Measurements from ENCODE around the gene OAS1. TPM values are rescaled to one million over a fixed set of nuclear protein-coding genes. Genes with fewer than 3 reads are reported as not detected.

OAS1 gene
- total and polyA plus RNA-seq, 4 donors: 3.8 to 26.0 (median 22.9) TPM

- Histone ChIP-seq H3K36me3 (ENCODE audit: control insufficient read depth in 1 of 2, insufficient read depth in 2 of 2, low read length in 1 of 2) (peaks cover 0 to 4% of the 10 kb centered on the region in 2 donors), H3K9me3 (ENCODE audit: control insufficient read depth, low read length) (peaks cover 4% of the 10 kb centered on the region), H3K27me3 (ENCODE audit: control insufficient read depth in 1 of 2, insufficient read depth in 2 of 2, low read length in 1 of 2) (no peaks in the 10 kb centered on the region), H3K4me3 (ENCODE audit: low read length in 2 of 2) (no peak overlapping the region), H3K4me1 (ENCODE audit: control insufficient read depth in 1 of 2, insufficient read depth in 2 of 2, low read length in 2 of 2) (no peaks in the 10 kb centered on the region), H3K27ac (ENCODE audit: low read depth in 1 of 2, low read length in 2 of 2) (no peak overlapping the region)
- 90 to 91% methylated on average over 14 of the region's 14 CpGs for WGBS, 2 donors
- ATAC-seq (ENCODE audit: low FRiP score): no peak
- intact Hi-C loops (cut with DNase I): no loop called here
- DNase-seq: no peak
Measured at GRCh38 chr12:112963227-112963861, 56.6 kb downstream of the OAS1 start.

GRCh38 chr12:112964067-112964670 is 57.4 kb downstream of the OAS1 start:
- H3K27me3 ChIP-seq (ENCODE audit: control insufficient read depth in 1 of 2, insufficient read depth in 2 of 2, low read length in 1 of 2): no peaks in the 10 kb centered on the region
- H3K9me3 ChIP-seq (ENCODE audit: control insufficient read depth, low read length): peaks cover under 1% of the 10 kb centered on the region
- no peak for ATAC-seq (ENCODE audit: low FRiP score)
- 83 to 96% methylated on average over 6 of the region's 6 CpGs for WGBS, 2 donors
- H3K4me1 ChIP-seq (ENCODE audit: control insufficient read depth in 1 of 2, insufficient read depth in 2 of 2, low read length in 2 of 2): no peaks in the 10 kb centered on the region
- DNase-seq: no peak
- peaks cover 0 to 4% of the 10 kb centered on the region in 2 donors for H3K36me3 ChIP-seq (ENCODE audit: control insufficient read depth in 1 of 2, insufficient read depth in 2 of 2, low read length in 1 of 2)
- H3K4me3 ChIP-seq (ENCODE audit: low read length in 2 of 2): no peak overlapping the region
- intact Hi-C loops (cut with DNase I): no loop called here
- no peak overlapping the region for H3K27ac ChIP-seq (ENCODE audit: low read depth in 1 of 2, low read length in 2 of 2)

GRCh38 chr12:112964915-112965314 is 58.2 kb downstream of the OAS1 start:
- DNase-seq (no peak), ATAC-seq (ENCODE audit: low FRiP score) (no peak)
- Histone ChIP-seq H3K4me1 (ENCODE audit: control insufficient read depth in 1 of 2, insufficient read depth in 2 of 2, low read length in 2 of 2) (no peaks in the 10 kb centered on the region), H3K36me3 (ENCODE audit: control insufficient read depth in 1 of 2, insufficient read depth in 2 of 2, low read length in 1 of 2) (peaks cover 0 to 4% of the 10 kb centered on the region in 2 donors), H3K4me3 (ENCODE audit: low read length in 2 of 2) (no peak overlapping the region), H3K9me3 (ENCODE audit: control insufficient read depth, low read length) (no peaks in the 10 kb centered on the region), H3K27ac (ENCODE audit: low read depth in 1 of 2, low read length in 2 of 2) (no peak overlapping the region), H3K27me3 (ENCODE audit: control insufficient read depth in 1 of 2, insufficient read depth in 2 of 2, low read length in 1 of 2) (no peaks in the 10 kb centered on the region)
- WGBS, 2 donors: 89 to 90% methylated on average over 4 of the region's 4 CpGs
- intact Hi-C loops (cut with DNase I): no loop called here

DNA sequence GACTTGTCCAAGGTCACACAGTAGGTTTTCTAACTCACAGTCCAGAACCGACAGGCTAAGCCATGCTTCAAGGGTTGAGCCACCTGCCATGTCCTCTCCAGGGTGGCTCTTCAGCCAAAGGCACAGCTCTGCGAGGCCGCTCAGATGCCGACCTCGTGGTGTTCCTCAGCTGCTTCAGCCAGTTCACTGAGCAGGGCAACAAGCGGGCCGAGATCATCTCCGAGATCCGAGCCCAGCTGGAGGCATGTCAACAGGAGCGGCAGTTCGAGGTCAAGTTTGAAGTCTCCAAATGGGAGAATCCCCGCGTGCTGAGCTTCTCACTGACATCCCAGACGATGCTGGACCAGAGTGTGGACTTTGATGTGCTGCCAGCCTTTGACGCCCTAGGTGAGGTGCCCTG is 58.9 kb downstream of the OAS1 start:
- H3K27me3 ChIP-seq (ENCODE audit: control insufficient read depth in 1 of 2, insufficient read depth in 2 of 2, low read length in 1 of 2): no peaks in the 10 kb centered on the region
- DNase-seq: no peak
- no peak for ATAC-seq (ENCODE audit: low FRiP score)
- no peaks in the 10 kb centered on the region for H3K4me1 ChIP-seq (ENCODE audit: control insufficient read depth in 1 of 2, insufficient read depth in 2 of 2, low read length in 2 of 2)
- intact Hi-C loops (cut with DNase I): no loop called here
- H3K4me3 ChIP-seq (ENCODE audit: low read length in 2 of 2): no peak overlapping the region
- no peak overlapping the region for H3K27ac ChIP-seq (ENCODE audit: low read depth in 1 of 2, low read length in 2 of 2)
- WGBS, 2 donors: 88 to 92% methylated on average over 15 of the region's 15 CpGs
- H3K9me3 ChIP-seq (ENCODE audit: control insufficient read depth, low read length): no peaks in the 10 kb centered on the region
- H3K36me3 ChIP-seq (ENCODE audit: control insufficient read depth in 1 of 2, insufficient read depth in 2 of 2, low read length in 1 of 2): peaks cover 0 to 4% of the 10 kb centered on the region in 2 donors

DNA sequence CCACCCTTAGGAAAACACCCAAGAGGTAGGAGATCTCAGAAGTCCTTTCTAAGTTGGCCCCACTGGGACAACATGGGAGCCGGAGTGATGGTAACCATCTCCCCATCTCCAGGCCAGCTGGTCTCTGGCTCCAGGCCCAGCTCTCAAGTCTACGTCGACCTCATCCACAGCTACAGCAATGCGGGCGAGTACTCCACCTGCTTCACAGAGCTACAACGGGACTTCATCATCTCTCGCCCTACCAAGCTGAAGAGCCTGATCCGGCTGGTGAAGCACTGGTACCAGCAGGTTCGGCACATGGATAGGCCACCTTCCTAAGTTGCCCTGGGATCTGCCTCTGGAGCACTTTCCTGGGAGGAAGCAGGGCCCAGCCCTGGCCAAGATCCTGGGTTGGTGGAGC is 60.5 kb downstream of the OAS1 start:
- Histone ChIP-seq H3K4me3 (ENCODE audit: low read length in 2 of 2) (no peak overlapping the region), H3K9me3 (ENCODE audit: control insufficient read depth, low read length) (no peaks in the 10 kb centered on the region), H3K27me3 (ENCODE audit: control insufficient read depth in 1 of 2, insufficient read depth in 2 of 2, low read length in 1 of 2) (no peaks in the 10 kb centered on the region), H3K4me1 (ENCODE audit: control insufficient read depth in 1 of 2, insufficient read depth in 2 of 2, low read length in 2 of 2) (no peaks in the 10 kb centered on the region), H3K36me3 (ENCODE audit: control insufficient read depth in 1 of 2, insufficient read depth in 2 of 2, low read length in 1 of 2) (no peaks in the 10 kb centered on the region), H3K27ac (ENCODE audit: low read depth in 1 of 2, low read length in 2 of 2) (no peak overlapping the region)
- DNase-seq: no peak
- 91 to 94% methylated on average over 9 of the region's 9 CpGs for WGBS, 2 donors
- no peak for ATAC-seq (ENCODE audit: low FRiP score)
- intact Hi-C loops (cut with DNase I): no loop called here

GRCh38 chr12:112967858-112968257 is 61.1 kb downstream of the OAS1 start:
- no peak for ATAC-seq (ENCODE audit: low FRiP score)
- no peaks in the 10 kb centered on the region for H3K36me3 ChIP-seq (ENCODE audit: control insufficient read depth in 1 of 2, insufficient read depth in 2 of 2, low read length in 1 of 2)
- intact Hi-C loops (cut with DNase I): no loop called here
- no peak overlapping the region for H3K4me3 ChIP-seq (ENCODE audit: low read length in 2 of 2)
- DNase-seq: no peak
- no peaks in the 10 kb centered on the region for H3K9me3 ChIP-seq (ENCODE audit: control insufficient read depth, low read length)
- H3K27ac ChIP-seq (ENCODE audit: low read depth in 1 of 2, low read length in 2 of 2): no peak overlapping the region
- no peaks in the 10 kb centered on the region for H3K27me3 ChIP-seq (ENCODE audit: control insufficient read depth in 1 of 2, insufficient read depth in 2 of 2, low read length in 1 of 2)
- WGBS, 2 donors: 91 to 92% methylated on average over 7 of the region's 7 CpGs
- no peaks in the 10 kb centered on the region for H3K4me1 ChIP-seq (ENCODE audit: control insufficient read depth in 1 of 2, insufficient read depth in 2 of 2, low read length in 2 of 2)

Other genes with a start within 250 kb of the OAS1 start
- under 1 TPM in 1 of 2 donors, not detected in 1; 0.55 TPM for gene RPH3A, start 115.2 kb upstream of the OAS1 start, total RNA-seq
- not detected for gene RPH3A, start 115.2 kb upstream of the OAS1 start, polyA plus RNA-seq
- gene OAS3, start 31.5 kb downstream of the OAS1 start, total RNA-seq: 10 to 100 TPM; 16.7 to 19.1 TPM
- gene OAS3, start 31.5 kb downstream of the OAS1 start, polyA plus RNA-seq: 1 to 10 TPM; 2.6 to 4.8 TPM
- 10 to 100 TPM; 12.6 to 18.6 TPM for gene OAS2, start 71.6 kb downstream of the OAS1 start, total RNA-seq
- 1 to 10 TPM; 4.8 to 8.1 TPM for gene OAS2, start 71.6 kb downstream of the OAS1 start, polyA plus RNA-seq
- gene DTX1, start 149.8 kb downstream of the OAS1 start, total RNA-seq: 1 to 10 TPM; 4.2 to 4.8 TPM
- gene DTX1, start 149.8 kb downstream of the OAS1 start, polyA plus RNA-seq: under 1 TPM; 0.15 to 0.38 TPM
- gene RASAL1, start 228.8 kb downstream of the OAS1 start, total RNA-seq: not detected
- gene RASAL1, start 228.8 kb downstream of the OAS1 start, polyA plus RNA-seq: not detected
- not detected for gene CFAP73, start 242.8 kb downstream of the OAS1 start, total RNA-seq
- under 1 TPM in 1 of 2 donors, not detected in 1; 0.10 TPM for gene CFAP73, start 242.8 kb downstream of the OAS1 start, polyA plus RNA-seq